RWPE2 (cell line): ENCODE measurements around the gene BBS1.

Source experiments
- ATAC-seq: fragments of 200-7000 bp; cut with Tn5 transposase; 3 replicates; pipeline ENCODE4 v1.9.1; 2021; ENCODE audit warnings: low read depth
- DNase-seq: peaks from one replicate; pipeline ENCODE4 v3.0.0-alpha.2; 2020; ENCODE audit warnings: low spot score
- H3K27ac ChIP-seq: fragments of 450-650 bp; 2 replicates; pipeline ENCODE4 v1.5.1; 2017; ENCODE audit warnings: mild to moderate bottlenecking; ENCODE audit not compliant: poor library complexity, severe bottlenecking
- H3K27me3 ChIP-seq: fragments of 250-450 bp; sonication (Bioruptor Pico); 2 replicates; pipeline ENCODE4 v1.5.1; 2021; ENCODE audit warnings: mild to moderate bottlenecking, moderate library complexity; ENCODE audit not compliant: insufficient read depth, poor library complexity, severe bottlenecking
- H3K36me3 ChIP-seq: fragments of 250-450 bp; sonication (Bioruptor Pico); 2 replicates; pipeline ENCODE4 v1.5.1; 2020; ENCODE audit warnings: low read depth, mild to moderate bottlenecking, moderate library complexity
- H3K4me1 ChIP-seq: fragments of 250-450 bp; sonication (Bioruptor Pico); 2 replicates; pipeline ENCODE4 v1.5.1; 2021; ENCODE audit warnings: mild to moderate bottlenecking, moderate library complexity; ENCODE audit not compliant: insufficient read depth, poor library complexity, severe bottlenecking
- H3K4me3 ChIP-seq: fragments of 250-450 bp; sonication (Bioruptor Pico); 2 replicates; pipeline ENCODE4 v1.5.1; 2021; ENCODE audit warnings: mild to moderate bottlenecking, moderate library complexity; ENCODE audit not compliant: severe bottlenecking
- H3K9me3 ChIP-seq: fragments of 250-450 bp; sonication (Bioruptor Pico); 2 replicates; pipeline ENCODE4 v1.5.1; 2021; ENCODE audit warnings: mild to moderate bottlenecking, moderate library complexity; ENCODE audit not compliant: severe bottlenecking
- TF ChIP-seq, protein P1 (sequence below): fragments of 450-650 bp; IDR thresholded peaks from one replicate; pipeline ENCODE4 v1.5.1; 2017; ENCODE audit warnings: mild to moderate bottlenecking, moderate library complexity; ENCODE audit not compliant: poor library complexity, severe bottlenecking

BBS1 gene

DNA sequence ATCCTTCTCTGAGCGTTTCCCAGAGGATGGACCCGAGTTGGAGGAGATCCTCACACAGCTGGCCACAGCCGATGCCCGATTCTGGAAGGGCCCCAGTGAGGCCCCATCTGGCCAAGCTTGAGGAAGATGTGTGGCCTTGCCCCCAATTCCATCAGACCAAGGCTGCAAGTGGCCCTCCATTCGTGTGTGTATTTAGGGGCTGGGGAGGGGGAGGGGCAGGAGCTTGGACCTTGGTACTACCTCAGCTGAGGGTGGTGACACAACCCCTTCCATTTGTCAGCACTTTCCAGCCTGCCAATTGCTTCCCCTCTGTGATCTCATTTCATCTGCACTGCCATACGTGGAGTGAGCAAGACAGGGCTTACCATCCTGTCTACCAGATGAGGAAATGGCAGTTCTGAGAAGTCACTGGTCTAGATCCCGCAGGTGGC is 1.3 kb upstream of the BBS1 start:
- TF ChIP-seq, protein P1, sequence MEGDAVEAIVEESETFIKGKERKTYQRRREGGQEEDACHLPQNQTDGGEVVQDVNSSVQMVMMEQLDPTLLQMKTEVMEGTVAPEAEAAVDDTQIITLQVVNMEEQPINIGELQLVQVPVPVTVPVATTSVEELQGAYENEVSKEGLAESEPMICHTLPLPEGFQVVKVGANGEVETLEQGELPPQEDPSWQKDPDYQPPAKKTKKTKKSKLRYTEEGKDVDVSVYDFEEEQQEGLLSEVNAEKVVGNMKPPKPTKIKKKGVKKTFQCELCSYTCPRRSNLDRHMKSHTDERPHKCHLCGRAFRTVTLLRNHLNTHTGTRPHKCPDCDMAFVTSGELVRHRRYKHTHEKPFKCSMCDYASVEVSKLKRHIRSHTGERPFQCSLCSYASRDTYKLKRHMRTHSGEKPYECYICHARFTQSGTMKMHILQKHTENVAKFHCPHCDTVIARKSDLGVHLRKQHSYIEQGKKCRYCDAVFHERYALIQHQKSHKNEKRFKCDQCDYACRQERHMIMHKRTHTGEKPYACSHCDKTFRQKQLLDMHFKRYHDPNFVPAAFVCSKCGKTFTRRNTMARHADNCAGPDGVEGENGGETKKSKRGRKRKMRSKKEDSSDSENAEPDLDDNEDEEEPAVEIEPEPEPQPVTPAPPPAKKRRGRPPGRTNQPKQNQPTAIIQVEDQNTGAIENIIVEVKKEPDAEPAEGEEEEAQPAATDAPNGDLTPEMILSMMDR: no peak
- ATAC-seq (no peak), DNase-seq (no peak)
- Histone ChIP-seq H3K9me3 (no peaks in the 10 kb centered on the region), H3K27me3 (no peaks in the 10 kb centered on the region), H3K4me1 (no peaks in the 10 kb centered on the region), H3K27ac (no peak overlapping the region), H3K36me3 (peaks cover 10% of the 10 kb centered on the region), H3K4me3 (no peak overlapping the region)

DNA sequence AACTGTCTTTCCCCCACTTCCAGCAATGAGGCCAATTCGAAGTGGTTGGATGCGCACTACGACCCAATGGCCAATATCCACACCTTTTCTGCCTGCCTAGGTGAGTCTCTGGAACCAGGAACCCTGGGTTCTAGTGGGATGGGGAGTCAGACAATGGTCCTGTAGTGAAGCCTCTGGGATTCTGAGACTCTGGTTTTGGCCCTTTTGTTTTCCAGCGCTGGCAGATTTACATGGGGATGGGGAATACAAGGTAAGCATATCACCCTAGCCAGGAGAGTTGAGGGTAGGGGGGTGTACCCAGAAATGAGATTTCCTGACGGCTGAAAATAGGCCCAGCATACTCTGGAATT is 530 bp downstream of the BBS1 start:
- no peak for DNase-seq
- TF ChIP-seq, protein P1: no peak
- Histone ChIP-seq H3K27ac (no peak overlapping the region), H3K4me3 (peak overlapping the region; percentile 77), H3K9me3 (no peaks in the 10 kb centered on the region), H3K4me1 (no peaks in the 10 kb centered on the region), H3K36me3 (peaks cover 10% of the 10 kb centered on the region), H3K27me3 (no peaks in the 10 kb centered on the region)
- ATAC-seq: no peak; the same call in 2 of the 3 replicates

DNA sequence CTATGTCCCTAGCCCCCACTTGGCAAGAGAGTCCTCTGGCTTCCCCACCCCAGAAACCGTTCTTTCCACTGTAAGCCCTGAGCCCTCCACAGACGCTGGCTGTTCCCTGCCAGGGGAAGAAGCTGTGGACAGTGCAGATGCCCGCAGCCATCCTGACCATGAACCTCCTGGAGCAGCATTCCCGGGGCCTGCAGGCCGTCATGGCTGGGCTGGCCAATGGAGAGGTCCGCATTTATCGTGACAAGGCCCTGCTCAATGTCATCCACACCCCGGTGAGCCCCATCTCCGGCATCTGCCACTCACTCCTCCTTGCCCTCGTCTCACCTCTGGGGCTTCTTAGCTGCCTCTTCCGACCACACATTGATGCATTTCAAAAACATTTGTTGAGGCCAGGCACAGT is 13.2 kb downstream of the BBS1 start:
- H3K36me3 ChIP-seq: peaks cover 34% of the 10 kb centered on the region
- H3K27me3 ChIP-seq: no peaks in the 10 kb centered on the region
- TF ChIP-seq, protein P1: no peak
- no peak overlapping the region for H3K4me3 ChIP-seq
- H3K4me1 ChIP-seq: no peaks in the 10 kb centered on the region
- H3K9me3 ChIP-seq: no peaks in the 10 kb centered on the region
- no peak overlapping the region for H3K27ac ChIP-seq
- 0 out of 3 replicates have a peak, but pooled peaks have one; percentile 17 for ATAC-seq
- no peak for DNase-seq

DNA sequence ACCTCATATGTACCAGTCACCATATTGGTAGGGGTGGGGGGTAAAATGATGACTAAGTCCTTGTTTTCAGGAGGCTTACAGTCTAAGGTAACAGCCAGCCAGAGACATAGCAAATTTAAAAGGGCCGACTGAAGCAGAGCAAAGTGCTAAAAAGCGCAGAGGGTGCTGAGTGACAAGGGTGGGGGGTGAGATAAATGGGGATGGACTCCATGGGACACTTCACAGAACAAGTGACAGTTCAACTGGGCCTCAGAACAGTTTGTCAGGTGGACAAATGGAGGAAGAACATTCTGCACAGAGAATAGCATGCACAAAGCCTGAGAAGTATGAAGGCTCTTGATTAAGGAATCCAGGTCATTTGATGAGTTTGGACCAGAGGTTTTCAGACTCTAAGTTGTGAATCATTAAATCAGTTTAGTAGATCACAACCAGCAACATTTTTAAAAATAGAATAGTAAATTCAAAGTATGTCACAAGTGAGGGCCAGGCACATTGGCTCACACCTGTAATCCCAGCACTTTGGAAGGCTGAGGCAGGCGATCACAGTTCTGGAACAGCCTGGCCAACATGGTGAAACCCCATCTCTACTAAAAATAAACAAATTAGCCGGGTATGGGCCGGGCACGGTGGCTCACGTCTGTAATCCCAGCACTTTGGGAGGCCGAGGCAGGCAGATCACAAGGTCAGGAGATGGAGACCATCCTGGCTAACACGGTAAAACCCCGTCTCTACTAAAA is 14.0 kb downstream of the BBS1 start:
- TF ChIP-seq, protein P1: no peak

DNA sequence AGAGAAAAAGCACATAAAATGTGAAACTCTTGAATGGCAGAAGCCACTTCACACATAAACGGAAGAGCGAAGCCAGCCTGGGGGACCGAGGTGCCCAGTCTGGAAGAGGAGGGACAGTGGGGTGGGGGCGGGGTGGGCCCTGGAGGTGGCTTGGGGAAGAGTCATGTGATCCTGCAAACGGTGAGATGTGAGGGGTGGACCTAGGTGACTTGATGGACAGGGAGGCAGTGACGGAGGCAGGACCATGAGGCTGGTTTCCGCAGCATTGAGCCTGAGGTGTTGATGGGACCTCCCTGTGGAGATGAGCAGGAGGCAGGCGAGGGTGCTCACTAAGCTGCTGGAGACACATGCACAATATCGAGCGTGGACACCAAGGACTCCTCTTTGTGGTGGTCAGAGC is 18.6 kb downstream of the BBS1 start:
- no peaks in the 10 kb centered on the region for H3K4me1 ChIP-seq
- no peak for DNase-seq
- 0 out of 2 replicates have a peak, but pooled peaks cover under 1% of the 10 kb centered on the region for H3K36me3 ChIP-seq
- H3K4me3 ChIP-seq: no peak overlapping the region
- no peaks in the 10 kb centered on the region for H3K27me3 ChIP-seq
- TF ChIP-seq, protein P1: no peak
- H3K27ac ChIP-seq: no peak overlapping the region
- no peaks in the 10 kb centered on the region for H3K9me3 ChIP-seq
- no peak; the same call in 2 of the 3 replicates for ATAC-seq

More for the DNA sequence above, 14.0 kb downstream of the BBS1 start:
- ATAC-seq (no peak), DNase-seq (no peak)
- Histone ChIP-seq H3K27me3 (no peaks in the 10 kb centered on the region), H3K4me1 (no peaks in the 10 kb centered on the region), H3K36me3 (peaks cover 33% of the 10 kb centered on the region), H3K9me3 (no peaks in the 10 kb centered on the region), H3K4me3 (no peak overlapping the region), H3K27ac (no peak overlapping the region)
